Urinary bladder (tissue), 2 donors: ENCODE measurements around the gene RIPOR1. TPM values are rescaled to one million over a fixed set of nuclear protein-coding genes. Genes with fewer than 3 reads are reported as not detected.

Experiments used
- polyA plus RNA-seq: library from polyadenylated mRNA; stranded (reverse); fragments of 200-250 nt; gene quantifications from one replicate; pipeline ENCODE4 v1.2.3, GENCODE V29; 2013
- small RNA-seq: library from RNA; depleted of rRNA; stranded (forward); fragments of <200 nt; gene quantifications from one replicate; pipeline ENCODE3, GENCODE V24; 2014
- total RNA-seq: library from RNA; depleted of rRNA; stranded (reverse); fragments of >200 nt; gene quantifications from one replicate; pipeline ENCODE4 v1.2.3, GENCODE V29; 2014
- donor health status: healthy.

The RIPOR1 gene
- total and polyA plus RNA-seq, 2 donors: 20.5 to 59.0 TPM

Small RNA genes lying within 50 kb of the gene (small RNA-seq; reads per million reads assigned to genes)
- not detected for gene AC027682.3

Other genes with a start within 250 kb of the RIPOR1 start
- 12.8 TPM for gene PLEKHG4, start 249.3 kb upstream of the RIPOR1 start, total RNA-seq
- 5.8 TPM for gene PLEKHG4, start 249.3 kb upstream of the RIPOR1 start, polyA plus RNA-seq
- 1.1 TPM for gene KCTD19, start 202.1 kb upstream of the RIPOR1 start, total RNA-seq
- gene KCTD19, start 202.1 kb upstream of the RIPOR1 start, polyA plus RNA-seq: 0.14 TPM
- 2.1 TPM for gene LRRC36, start 202.0 kb upstream of the RIPOR1 start, total RNA-seq
- gene LRRC36, start 202.0 kb upstream of the RIPOR1 start, polyA plus RNA-seq: 0.19 TPM
- 24.0 TPM for gene TPPP3, start 135.3 kb upstream of the RIPOR1 start, total RNA-seq
- gene TPPP3, start 135.3 kb upstream of the RIPOR1 start, polyA plus RNA-seq: 14.6 TPM
- gene ZDHHC1, start 112.4 kb upstream of the RIPOR1 start, total RNA-seq: 3.8 TPM
- gene ZDHHC1, start 112.4 kb upstream of the RIPOR1 start, polyA plus RNA-seq: 10.9 TPM
- gene HSD11B2, start 97.7 kb upstream of the RIPOR1 start, total RNA-seq: 6.9 TPM
- 1.9 TPM for gene HSD11B2, start 97.7 kb upstream of the RIPOR1 start, polyA plus RNA-seq
- 50.0 TPM for gene ATP6V0D1, start 47.7 kb upstream of the RIPOR1 start, total RNA-seq
- gene ATP6V0D1, start 47.7 kb upstream of the RIPOR1 start, polyA plus RNA-seq: 92.5 TPM
- gene AGRP, start 45.3 kb upstream of the RIPOR1 start, total RNA-seq: not detected
- not detected for gene AGRP, start 45.3 kb upstream of the RIPOR1 start, polyA plus RNA-seq
- 35.5 TPM for gene CTCF, start 33.7 kb downstream of the RIPOR1 start, total RNA-seq
- gene CTCF, start 33.7 kb downstream of the RIPOR1 start, polyA plus RNA-seq: 29.2 TPM
- 0.16 TPM for gene CARMIL2, start 116.3 kb downstream of the RIPOR1 start, total RNA-seq
- gene CARMIL2, start 116.3 kb downstream of the RIPOR1 start, polyA plus RNA-seq: 0.99 TPM
- 9.5 TPM for gene ACD, start 131.4 kb downstream of the RIPOR1 start, total RNA-seq
- 34.6 TPM for gene ACD, start 131.4 kb downstream of the RIPOR1 start, polyA plus RNA-seq
- 1.7 TPM for gene PARD6A, start 132.1 kb downstream of the RIPOR1 start, total RNA-seq
- gene PARD6A, start 132.1 kb downstream of the RIPOR1 start, polyA plus RNA-seq: 6.5 TPM
- 10.3 TPM for gene ENKD1, start 137.9 kb downstream of the RIPOR1 start, total RNA-seq
- gene ENKD1, start 137.9 kb downstream of the RIPOR1 start, polyA plus RNA-seq: 39.5 TPM
- gene C16orf86, start 138.0 kb downstream of the RIPOR1 start, total RNA-seq: 1.2 TPM
- 9.9 TPM for gene C16orf86, start 138.0 kb downstream of the RIPOR1 start, polyA plus RNA-seq
- 16.1 TPM for gene GFOD2, start 190.5 kb downstream of the RIPOR1 start, total RNA-seq
- gene GFOD2, start 190.5 kb downstream of the RIPOR1 start, polyA plus RNA-seq: 19.4 TPM